ENCODE results near the gene KMT2D. TPM values are rescaled to one million over a fixed set of nuclear protein-coding genes. Genes with fewer than 3 reads are reported as not detected.
A peak's percentile ranks its signal among the peaks of the same experiment; 100 is the strongest.

The KMT2D gene
- total RNA-seq, 1 donor, result 24.6 TPM

GRCh38 chr12:49050507-49051372 lies 9.9 kb downstream of the KMT2D start:
- H3K9me3 ChIP-seq (ENCODE audit: low read depth, low read length), result no peaks in the 10 kb centered on the region
- no peak overlapping the region for H3K4me3 ChIP-seq (ENCODE audit: insufficient read depth, low read length)
- TF ChIP-seq CTCF (IDR thresholded peaks at IDR 0.05; ENCODE audit: extremely low read depth, low read depth, low read length), result no peak
- H3K36me3 ChIP-seq (ENCODE audit: insufficient read depth, low read length), result peaks cover 92% of the 10 kb centered on the region
- H3K27me3 ChIP-seq (ENCODE audit: insufficient read depth, low read length), result no peaks in the 10 kb centered on the region
- no peak overlapping the region for H2AFZ ChIP-seq (ENCODE audit: low read length)
- H3K79me2 ChIP-seq (ENCODE audit: insufficient read depth, low read length), result peaks cover 76% of the 10 kb centered on the region
- peaks cover 18% of the 10 kb centered on the region for H3K4me1 ChIP-seq (ENCODE audit: insufficient read depth, low read length)
- H3K4me2 ChIP-seq (ENCODE audit: insufficient read depth, low read length), result no peak overlapping the region
- H4K20me1 ChIP-seq (ENCODE audit: insufficient read depth, low read length), result peaks cover 68% of the 10 kb centered on the region
- peak; percentile 79 for DNase-seq (ENCODE audit: insufficient read length, low spot score, missing footprints)
- H3K27ac ChIP-seq (ENCODE audit: low read depth, low read length), result no peak overlapping the region

- peaks cover 12% of the 10 kb centered on the region for H3K4me1 ChIP-seq (ENCODE audit: insufficient read depth, low read length)
- peak overlapping the region; percentile 43 for H3K27ac ChIP-seq (ENCODE audit: low read depth, low read length)
- H4K20me1 ChIP-seq (ENCODE audit: insufficient read depth, low read length), result peaks cover 57% of the 10 kb centered on the region
- no peaks in the 10 kb centered on the region for H3K27me3 ChIP-seq (ENCODE audit: insufficient read depth, low read length)
- H3K36me3 ChIP-seq (ENCODE audit: insufficient read depth, low read length), result peaks cover 99% of the 10 kb centered on the region
- no peaks in the 10 kb centered on the region for H3K9me3 ChIP-seq (ENCODE audit: low read depth, low read length)
- DNase-seq (ENCODE audit: insufficient read length, low spot score, missing footprints), result peak; percentile 97
- no peak overlapping the region for H2AFZ ChIP-seq (ENCODE audit: low read length)
- TF ChIP-seq CTCF (IDR thresholded peaks at IDR 0.05; ENCODE audit: extremely low read depth, low read depth, low read length), result no peak
- H3K79me2 ChIP-seq (ENCODE audit: insufficient read depth, low read length), result peaks cover 66% of the 10 kb centered on the region
- H3K4me3 ChIP-seq (ENCODE audit: insufficient read depth, low read length), result no peak overlapping the region
- no peak overlapping the region for H3K4me2 ChIP-seq (ENCODE audit: insufficient read depth, low read length)
Observed at GRCh38 chr12:49049566-49050224, 10.9 kb downstream of the KMT2D start.

- H3K4me3 ChIP-seq (ENCODE audit: insufficient read depth, low read length), result no peak overlapping the region
- peaks cover 58% of the 10 kb centered on the region for H3K79me2 ChIP-seq (ENCODE audit: insufficient read depth, low read length)
- peak overlapping the region; percentile 43 for H3K27ac ChIP-seq (ENCODE audit: low read depth, low read length)
- TF ChIP-seq CTCF (IDR thresholded peaks at IDR 0.05; ENCODE audit: extremely low read depth, low read depth, low read length), result no peak
- H4K20me1 ChIP-seq (ENCODE audit: insufficient read depth, low read length), result peaks cover 51% of the 10 kb centered on the region
- DNase-seq (ENCODE audit: insufficient read length, low spot score, missing footprints), result peak; percentile 72
- peaks cover 99% of the 10 kb centered on the region for H3K36me3 ChIP-seq (ENCODE audit: insufficient read depth, low read length)
- no peak overlapping the region for H3K4me2 ChIP-seq (ENCODE audit: insufficient read depth, low read length)
- H3K4me1 ChIP-seq (ENCODE audit: insufficient read depth, low read length), result peaks cover 12% of the 10 kb centered on the region
- no peak overlapping the region for H2AFZ ChIP-seq (ENCODE audit: low read length)
- H3K27me3 ChIP-seq (ENCODE audit: insufficient read depth, low read length), result no peaks in the 10 kb centered on the region
- no peaks in the 10 kb centered on the region for H3K9me3 ChIP-seq (ENCODE audit: low read depth, low read length)
Observed at GRCh38 chr12:49048953-49049352, 11.6 kb downstream of the KMT2D start.
